Ectodermal cell (in vitro differentiated cells): Measurements from ENCODE around the gene FSTL4.

Experiments
- H3K27ac ChIP-seq: 2 replicates; pipeline ENCODE4 v1.7.0; 2013; ENCODE audit warnings: mild to moderate bottlenecking, low read depth, low read length; ENCODE audit not compliant: insufficient read depth, poor library complexity, severe bottlenecking
- H3K27me3 ChIP-seq: 2 replicates; pipeline ENCODE4 v1.7.0; 2013; ENCODE audit warnings: mild to moderate bottlenecking, low read length; ENCODE audit not compliant: insufficient read depth, control insufficient read depth, poor library complexity, severe bottlenecking
- H3K36me3 ChIP-seq: one replicate; pipeline ENCODE4 v1.7.0; 2013; ENCODE audit warnings: low read length; ENCODE audit not compliant: control insufficient read depth, insufficient read depth
- H3K4me1 ChIP-seq: one replicate; pipeline ENCODE4 v1.7.0; 2013; ENCODE audit warnings: low read length; ENCODE audit not compliant: control insufficient read depth, insufficient read depth
- H3K4me3 ChIP-seq: 2 replicates; pipeline ENCODE4 v1.7.0; 2013; ENCODE audit warnings: low read depth, low read length, control low read depth; ENCODE audit not compliant: insufficient read depth
- H3K9me3 ChIP-seq: 2 replicates; pipeline ENCODE4 v1.7.0; 2013; ENCODE audit warnings: mild to moderate bottlenecking, low read length, moderate library complexity; ENCODE audit not compliant: control insufficient read depth
- WGBS, 2 experiments: methylation state at CpG; one replicate each; pipeline ENCODE4 v1.1.7; 2013; ENCODE audit warnings: missing lambda C conversion rate in 2 of 2; 5-methylcytosine and 5-hydroxymethylcytosine counted together

FSTL4 gene

GRCh38 chr5:133412661-133413060, 199.7 kb downstream of the FSTL4 start:
- WGBS, 2 experiments = 92% methylated on average over 1 of the region's 2 CpGs; no CpG with 5 or more reads in 1 of the 2 experiments
- Histone ChIP-seq H3K9me3 (no peaks in the 10 kb centered on the region), H3K27ac (no peak overlapping the region), H3K4me1 (no peaks in the 10 kb centered on the region), H3K36me3 (no peaks in the 10 kb centered on the region), H3K4me3 (no peak overlapping the region), H3K27me3 (no peaks in the 10 kb centered on the region)

- Histone ChIP-seq H3K4me3 (no peak overlapping the region), H3K36me3 (no peaks in the 10 kb centered on the region), H3K4me1 (no peaks in the 10 kb centered on the region), H3K9me3 (no peaks in the 10 kb centered on the region), H3K27ac (no peak overlapping the region), H3K27me3 (no peaks in the 10 kb centered on the region)
- 92 to 93% methylated on average over 12 of the region's 12 CpGs for WGBS, 2 experiments
Observed at GRCh38 chr5:133410335-133410828, 202.0 kb downstream of the FSTL4 start.

- Histone ChIP-seq H3K9me3 (no peaks in the 10 kb centered on the region), H3K4me3 (no peak overlapping the region), H3K4me1 (no peaks in the 10 kb centered on the region), H3K27ac (no peak overlapping the region), H3K36me3 (no peaks in the 10 kb centered on the region), H3K27me3 (no peaks in the 10 kb centered on the region)
- WGBS, 2 experiments = 94 to 95% methylated on average over 6 of the region's 6 CpGs
Observed at GRCh38 chr5:133409210-133409674, 203.1 kb downstream of the FSTL4 start.

GRCh38 chr5:133408322-133408721, 204.0 kb downstream of the FSTL4 start:
- H3K4me1 ChIP-seq = peaks cover 1% of the 10 kb centered on the region
- no peaks in the 10 kb centered on the region for H3K27me3 ChIP-seq
- no peaks in the 10 kb centered on the region for H3K9me3 ChIP-seq
- H3K4me3 ChIP-seq = no peak overlapping the region
- WGBS, 2 experiments = 51 to 67% methylated on average over 7 to 8 of the region's 8 CpGs
- H3K36me3 ChIP-seq = no peaks in the 10 kb centered on the region
- no peak overlapping the region for H3K27ac ChIP-seq

- H3K27ac ChIP-seq = no peak overlapping the region
- H3K9me3 ChIP-seq = no peaks in the 10 kb centered on the region
- no peaks in the 10 kb centered on the region for H3K36me3 ChIP-seq
- no peak overlapping the region for H3K4me3 ChIP-seq
- WGBS, 2 experiments = 96 to 97% methylated on average over 1 of the region's 1 CpG
- H3K27me3 ChIP-seq = no peaks in the 10 kb centered on the region
- peaks cover 13% of the 10 kb centered on the region for H3K4me1 ChIP-seq
Observed at GRCh38 chr5:133406977-133407632, 205.2 kb downstream of the FSTL4 start.

GRCh38 chr5:133406208-133406976, 205.9 kb downstream of the FSTL4 start:
- WGBS, 2 experiments = 96 to 99% methylated on average over 4 of the region's 4 CpGs
- peaks cover 18% of the 10 kb centered on the region for H3K4me1 ChIP-seq

GRCh38 chr5:133405275-133406034, 206.9 kb downstream of the FSTL4 start:
- Histone ChIP-seq H3K4me3 (no peak overlapping the region), H3K36me3 (no peaks in the 10 kb centered on the region), H3K9me3 (no peaks in the 10 kb centered on the region), H3K4me1 (peaks cover 25% of the 10 kb centered on the region), H3K27ac (no peak overlapping the region), H3K27me3 (no peaks in the 10 kb centered on the region)
- WGBS, 2 experiments = 89 to 93% methylated on average over 17 of the region's 17 CpGs

More at GRCh38 chr5:133406208-133406976, 205.9 kb downstream of the FSTL4 start:
- Histone ChIP-seq H3K27me3 (no peaks in the 10 kb centered on the region), H3K9me3 (no peaks in the 10 kb centered on the region), H3K27ac (no peak overlapping the region), H3K36me3 (no peaks in the 10 kb centered on the region), H3K4me3 (no peak overlapping the region)

GRCh38 chr5:133404724-133405123, 207.6 kb downstream of the FSTL4 start:
- Histone ChIP-seq H3K4me3 (no peak overlapping the region), H3K4me1 (peaks cover 25% of the 10 kb centered on the region), H3K27ac (no peak overlapping the region), H3K9me3 (no peaks in the 10 kb centered on the region), H3K27me3 (no peaks in the 10 kb centered on the region), H3K36me3 (no peaks in the 10 kb centered on the region)
- 84% methylated on average over 7 of the region's 7 CpGs for WGBS, 2 experiments

- H3K27me3 ChIP-seq = no peaks in the 10 kb centered on the region
- peaks cover 25% of the 10 kb centered on the region for H3K4me1 ChIP-seq
- H3K27ac ChIP-seq = no peak overlapping the region
- H3K36me3 ChIP-seq = no peaks in the 10 kb centered on the region
- 95 to 97% methylated on average over 5 of the region's 5 CpGs for WGBS, 2 experiments
- H3K9me3 ChIP-seq = no peaks in the 10 kb centered on the region
- no peak overlapping the region for H3K4me3 ChIP-seq
Observed at GRCh38 chr5:133403741-133404364, 208.5 kb downstream of the FSTL4 start.
